ENCODE results near the gene MUTYH. TPM values are rescaled to one million over a fixed set of nuclear protein-coding genes. Genes with fewer than 3 reads are reported as not detected.

The MUTYH gene
- total RNA-seq, 4 donors from 2014 or later: 10.1 to 20.6 (median 11.0) TPM

DNA sequence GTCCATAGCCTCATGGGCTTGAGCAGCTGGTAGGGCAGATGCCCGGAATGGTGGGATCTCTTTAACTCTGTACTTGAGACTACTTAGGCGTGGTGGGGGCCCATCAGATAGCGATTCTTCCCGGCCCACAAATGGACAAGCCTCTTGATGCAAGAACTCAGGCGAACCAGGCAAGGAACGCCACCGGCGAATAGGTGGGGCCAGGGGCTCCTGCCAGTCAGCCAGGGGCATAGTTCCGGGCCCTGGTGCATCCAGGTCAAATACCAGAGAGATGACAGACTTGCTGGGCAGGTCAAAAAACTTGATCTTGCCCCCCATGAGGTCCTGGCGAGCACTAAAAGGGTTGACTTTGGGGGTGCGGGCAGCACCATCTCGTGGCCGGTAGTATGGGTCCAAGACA, 4.8 kb upstream of the MUTYH start:
- DNase-seq (no peak), ATAC-seq (no peak)
- Histone ChIP-seq H3K27me3 (no peaks in the 10 kb centered on the region), H3K27ac (no peak overlapping the region), H3K9me3 (no peaks in the 10 kb centered on the region), H3K36me3 (peaks cover 0 to 41% of the 10 kb centered on the region in 2 donors), H3K4me3 (no peak overlapping the region), H3K4me1 (peaks cover 42 to 44% of the 10 kb centered on the region in 2 donors)
- intact Hi-C loops (cut with DNase I; ENCODE audit: low total_unique reads): loop anchor here (10.0 kb wide), 1 partner anchor 340 kb away; the partner anchor contains the start of genes GPBP1L1 and TMEM69
- in situ Hi-C loops (cut with MboI; ENCODE audit: low sequenced_read_pairs in 4 of 4): no loop called here
- TF ChIP-seq POLR2A (IDR thresholded peaks at IDR 0.05): no peak
- TF ChIP-seq, protein P1, sequence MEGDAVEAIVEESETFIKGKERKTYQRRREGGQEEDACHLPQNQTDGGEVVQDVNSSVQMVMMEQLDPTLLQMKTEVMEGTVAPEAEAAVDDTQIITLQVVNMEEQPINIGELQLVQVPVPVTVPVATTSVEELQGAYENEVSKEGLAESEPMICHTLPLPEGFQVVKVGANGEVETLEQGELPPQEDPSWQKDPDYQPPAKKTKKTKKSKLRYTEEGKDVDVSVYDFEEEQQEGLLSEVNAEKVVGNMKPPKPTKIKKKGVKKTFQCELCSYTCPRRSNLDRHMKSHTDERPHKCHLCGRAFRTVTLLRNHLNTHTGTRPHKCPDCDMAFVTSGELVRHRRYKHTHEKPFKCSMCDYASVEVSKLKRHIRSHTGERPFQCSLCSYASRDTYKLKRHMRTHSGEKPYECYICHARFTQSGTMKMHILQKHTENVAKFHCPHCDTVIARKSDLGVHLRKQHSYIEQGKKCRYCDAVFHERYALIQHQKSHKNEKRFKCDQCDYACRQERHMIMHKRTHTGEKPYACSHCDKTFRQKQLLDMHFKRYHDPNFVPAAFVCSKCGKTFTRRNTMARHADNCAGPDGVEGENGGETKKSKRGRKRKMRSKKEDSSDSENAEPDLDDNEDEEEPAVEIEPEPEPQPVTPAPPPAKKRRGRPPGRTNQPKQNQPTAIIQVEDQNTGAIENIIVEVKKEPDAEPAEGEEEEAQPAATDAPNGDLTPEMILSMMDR (IDR thresholded peaks at IDR 0.05 in 4 of 5, conservative IDR thresholded peaks at IDR 0.05 in 1 of 5): no peak

DNA sequence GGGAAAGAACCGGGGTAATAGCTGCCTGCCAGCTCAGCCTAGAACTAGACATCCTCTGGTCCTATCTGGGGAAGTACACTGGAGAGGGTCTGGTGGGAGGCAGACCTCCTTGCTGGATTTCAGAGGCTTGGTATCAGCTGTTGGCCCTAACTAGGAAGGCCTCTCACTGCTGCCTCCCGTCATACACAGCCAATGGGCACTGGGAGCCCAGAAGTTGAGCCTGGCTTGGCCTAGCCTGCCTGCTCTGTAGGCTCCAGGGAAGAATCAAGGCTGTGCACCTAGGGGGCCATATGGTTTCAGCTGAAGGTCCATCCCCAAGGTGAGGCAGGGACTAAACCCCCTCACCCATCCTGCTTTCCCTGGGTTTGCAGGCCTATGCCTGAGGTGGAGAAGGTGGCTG, 4.3 kb upstream of the MUTYH start:
- TF ChIP-seq, protein P1 (IDR thresholded peaks at IDR 0.05 in 4 of 5, conservative IDR thresholded peaks at IDR 0.05 in 1 of 5): no peak
- no peak for TF ChIP-seq POLR2A (IDR thresholded peaks at IDR 0.05)
- in situ Hi-C loops (cut with MboI; ENCODE audit: low sequenced_read_pairs in 4 of 4): no loop called here
- peaks cover 0 to 41% of the 10 kb centered on the region in 2 donors for H3K36me3 ChIP-seq

DNA sequence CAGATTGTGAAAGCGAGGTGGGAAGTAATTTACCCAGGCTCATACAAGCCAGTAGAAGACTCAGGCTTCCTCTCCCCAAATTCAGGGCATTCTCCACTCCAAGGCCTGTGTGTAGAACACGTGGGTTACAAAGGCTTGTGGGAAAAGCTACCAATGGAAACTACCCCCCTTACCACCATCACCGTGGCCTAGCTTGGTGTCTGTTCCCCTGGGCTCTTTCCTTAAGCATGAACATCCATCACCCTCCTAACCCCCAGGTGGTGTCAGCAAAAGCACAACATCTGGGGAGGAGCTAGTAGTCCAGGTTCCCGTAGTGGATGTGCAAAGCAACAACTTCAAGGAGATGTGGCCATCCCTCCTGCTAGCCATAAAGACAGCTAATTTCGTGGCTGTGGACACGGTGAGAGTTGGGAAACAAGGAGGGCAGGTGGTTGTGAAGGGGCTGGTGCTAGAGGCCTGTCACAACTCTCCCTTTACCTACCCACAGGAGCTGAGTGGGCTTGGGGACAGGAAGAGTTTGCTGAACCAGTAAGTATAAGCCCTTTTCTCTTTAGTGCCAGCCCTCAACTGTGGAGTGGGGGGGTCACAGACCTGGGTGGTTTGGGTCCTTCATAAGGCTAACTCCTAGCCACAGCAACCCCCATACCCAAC, 701 bp upstream of the MUTYH start:
- H3K27ac ChIP-seq: peak overlapping the region; percentile 92 to 100 (median 100)
- in situ Hi-C loops (cut with MboI; ENCODE audit: low sequenced_read_pairs in 4 of 4) (no loop called here), intact Hi-C loops (cut with DNase I; ENCODE audit: low total_unique reads) (loop anchor here (1.0 to 10.0 kb wide), 2 partner anchors 38 to 344 kb away; partner anchors contain the start of genes GPBP1L1 and TMEM69)
- H3K4me3 ChIP-seq: peak overlapping the region; percentile 88 to 98 (median 96)
- H3K36me3 ChIP-seq: peaks cover 0 to 41% of the 10 kb centered on the region in 2 donors
- no peaks in the 10 kb centered on the region for H3K9me3 ChIP-seq
- H3K27me3 ChIP-seq: no peaks in the 10 kb centered on the region
- H3K4me1 ChIP-seq: peaks cover 17 to 18% of the 10 kb centered on the region in 2 donors
- DNase-seq (no peak), ATAC-seq (no peak)
- TF ChIP-seq, protein P1 (IDR thresholded peaks at IDR 0.05 in 4 of 5, conservative IDR thresholded peaks at IDR 0.05 in 1 of 5): no peak
- no peak for TF ChIP-seq POLR2A (IDR thresholded peaks at IDR 0.05)

More for the DNA sequence above, 4.3 kb upstream of the MUTYH start:
- H3K4me3 ChIP-seq: no peak overlapping the region
- intact Hi-C loops (cut with DNase I; ENCODE audit: low total_unique reads): loop anchor here (10.0 kb wide), 1 partner anchor 340 kb away; the partner anchor contains the start of genes GPBP1L1 and TMEM69
- ATAC-seq: no peak
- DNase-seq: no peak
- H3K27ac ChIP-seq: no peak overlapping the region
- H3K9me3 ChIP-seq: no peaks in the 10 kb centered on the region
- peaks cover 38 to 39% of the 10 kb centered on the region in 2 donors for H3K4me1 ChIP-seq
- no peaks in the 10 kb centered on the region for H3K27me3 ChIP-seq

DNA sequence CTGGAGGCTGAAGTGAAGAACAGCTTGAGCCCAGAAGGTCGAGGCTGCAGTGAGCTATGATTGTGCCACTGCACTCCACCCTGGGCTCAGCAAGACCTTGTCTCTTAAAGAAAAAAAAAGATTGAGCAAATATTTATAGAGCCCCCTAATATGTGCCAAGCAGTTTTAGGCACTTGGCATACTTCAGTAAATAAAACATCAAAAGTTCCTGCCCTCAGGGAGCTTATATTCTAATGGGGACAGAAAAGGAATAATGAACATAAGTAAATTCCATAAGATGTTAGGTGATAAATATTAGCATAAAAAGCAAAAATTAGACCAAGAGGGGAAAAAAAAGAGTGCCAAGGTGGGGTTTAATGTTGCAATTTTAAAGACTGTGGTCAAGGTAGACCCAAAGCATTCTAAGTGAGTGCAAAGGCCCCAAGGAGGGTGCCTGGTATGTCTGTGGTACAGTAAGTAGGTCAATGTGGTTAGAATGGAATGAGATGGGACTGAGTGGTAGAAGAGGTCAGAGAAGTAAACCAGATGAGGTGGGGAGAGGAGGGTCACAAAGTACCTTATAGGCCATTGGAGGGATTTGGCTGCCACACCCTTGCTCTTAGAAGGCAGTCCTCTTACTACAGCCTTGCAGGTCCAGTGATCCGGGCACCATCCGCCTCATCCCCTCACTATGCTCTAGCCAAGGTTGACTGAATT, 2.5 kb downstream of the MUTYH start:
- TF ChIP-seq POLR2A (IDR thresholded peaks at IDR 0.05): no peak
- TF ChIP-seq, protein P1 (IDR thresholded peaks at IDR 0.05 in 4 of 5, conservative IDR thresholded peaks at IDR 0.05 in 1 of 5): no peak
- no peaks in the 10 kb centered on the region for H3K9me3 ChIP-seq
- no peak overlapping the region for H3K4me3 ChIP-seq
- DNase-seq (no peak), ATAC-seq (no peak)
- H3K36me3 ChIP-seq: peaks cover 0 to 30% of the 10 kb centered on the region in 2 donors
- H3K27ac ChIP-seq: no peak overlapping the region
- peaks cover 17 to 18% of the 10 kb centered on the region in 2 donors for H3K4me1 ChIP-seq
- in situ Hi-C loops (cut with MboI; ENCODE audit: low sequenced_read_pairs in 4 of 4) (no loop called here), intact Hi-C loops (cut with DNase I; ENCODE audit: low total_unique reads) (no loop called here)
- H3K27me3 ChIP-seq: no peaks in the 10 kb centered on the region
